Activated naive CD4-positive, alpha-beta T cell treated with anti-CD3 and anti-CD28 coated beads, Interleukin-2, amount 10 ng/mL, durations not matched to agents 5 hours and 36 hours (primary cell): Measurements from ENCODE around the gene C1orf115. TPM values are rescaled to one million over a fixed set of nuclear protein-coding genes. Genes with fewer than 3 reads are reported as not detected.

Source experiments
- total RNA-seq, 2 experiments: library from RNA; stranded (reverse); gene quantifications; one replicate each; pipeline ENCODE4 v1.2.3, GENCODE V29; 2021

The C1orf115 gene, protein sequence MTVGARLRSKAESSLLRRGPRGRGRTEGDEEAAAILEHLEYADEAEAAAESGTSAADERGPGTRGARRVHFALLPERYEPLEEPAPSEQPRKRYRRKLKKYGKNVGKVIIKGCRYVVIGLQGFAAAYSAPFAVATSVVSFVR
- total RNA-seq, result 1 to 10 TPM; 1.8 TPM

DNA sequence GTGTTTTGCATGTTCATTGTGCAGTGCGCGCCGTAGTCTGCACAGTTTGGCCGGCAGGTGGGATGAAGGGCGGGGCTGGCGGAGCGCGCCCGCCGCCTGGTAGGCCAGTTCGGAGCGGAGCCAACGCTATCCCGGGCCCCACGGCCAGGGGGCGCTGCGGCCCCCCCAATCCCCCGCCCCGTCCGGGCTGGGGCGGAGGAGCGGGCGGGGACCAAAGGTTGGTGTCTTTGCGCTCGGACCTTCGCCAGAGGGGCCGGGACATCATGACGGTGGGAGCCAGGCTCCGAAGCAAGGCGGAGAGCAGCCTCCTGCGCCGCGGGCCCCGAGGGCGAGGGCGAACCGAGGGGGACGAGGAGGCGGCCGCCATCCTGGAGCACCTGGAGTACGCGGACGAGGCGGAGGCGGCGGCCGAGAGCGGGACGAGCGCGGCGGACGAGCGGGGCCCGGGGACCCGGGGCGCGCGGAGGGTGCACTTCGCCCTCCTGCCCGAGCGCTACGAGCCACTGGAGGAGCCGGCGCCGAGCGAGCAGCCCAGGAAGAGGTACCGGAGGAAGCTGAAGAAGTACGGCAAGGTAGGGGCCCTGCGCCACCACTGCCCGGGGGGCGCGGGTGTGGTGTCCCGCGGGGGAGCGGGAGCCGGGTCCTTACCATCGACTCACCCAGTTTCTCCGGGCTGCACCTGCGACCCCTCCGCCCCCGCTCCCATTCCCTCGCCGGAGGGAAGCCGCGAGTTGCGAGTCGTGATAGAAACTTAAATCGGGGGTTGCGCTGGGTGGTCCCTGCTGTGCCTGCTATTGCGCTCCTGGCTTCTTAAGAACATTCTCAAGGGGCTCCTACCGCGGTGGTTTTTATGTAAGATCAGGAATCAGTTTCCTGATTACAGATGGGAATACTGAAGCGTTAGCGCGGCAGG lies at the start of gene C1orf115:
Gene C1orf115, plus strand, starts transcription at position 224 of the 913 bp plus-strand sequence. Its CDS starts 40 bp downstream, at position 264.

DNA sequence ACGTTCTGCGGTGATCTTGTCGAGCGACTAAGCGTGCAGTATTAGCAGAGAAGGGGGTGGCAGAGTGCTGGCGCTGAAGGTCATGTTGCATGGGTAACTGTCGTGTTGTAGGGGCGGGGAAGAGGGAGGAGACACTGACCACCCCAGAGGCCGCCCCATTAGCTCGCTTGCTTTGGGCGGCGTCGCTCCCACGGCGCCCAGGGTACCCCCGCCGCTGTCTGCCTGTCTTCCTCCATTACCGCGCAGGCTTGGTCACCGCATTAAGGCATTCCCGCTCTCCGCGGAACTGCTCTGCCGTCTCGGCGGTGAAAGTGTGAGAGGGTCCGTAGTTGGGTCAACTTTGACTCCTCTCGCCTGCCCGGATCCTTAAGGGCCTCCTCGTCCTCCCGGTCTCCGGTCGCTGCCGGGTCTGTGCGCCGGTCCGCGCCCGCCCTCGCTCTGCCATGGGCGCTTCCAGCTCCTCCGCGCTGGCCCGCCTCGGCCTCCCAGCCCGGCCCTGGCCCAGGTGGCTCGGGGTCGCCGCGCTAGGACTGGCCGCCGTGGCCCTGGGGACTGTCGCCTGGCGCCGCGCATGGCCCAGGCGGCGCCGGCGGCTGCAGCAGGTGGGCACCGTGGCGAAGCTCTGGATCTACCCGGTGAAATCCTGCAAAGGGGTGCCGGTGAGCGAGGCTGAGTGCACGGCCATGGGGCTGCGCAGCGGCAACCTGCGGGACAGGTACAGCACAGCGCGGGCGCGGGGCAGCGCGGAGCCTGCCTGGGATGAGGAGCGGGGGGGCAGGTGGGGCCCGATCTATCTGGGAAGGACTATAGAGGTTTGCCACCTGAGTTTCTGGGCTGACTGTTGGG lies 58.1 kb downstream of the C1orf115 start, which contains the start of gene MTARC2:
Gene MTARC2, plus strand, starts transcription at position 234 of the 846 bp plus-strand sequence. Its CDS starts 210 bp downstream, at position 444.

Other genes starting within 250 kb of the C1orf115 start
- not detected for gene MARK1, start 162.2 kb upstream of the C1orf115 start, total RNA-seq
- gene MTARC2, start 58.0 kb downstream of the C1orf115 start, total RNA-seq, result not detected
- not detected for gene MTARC1, start 96.5 kb downstream of the C1orf115 start, total RNA-seq
- gene HLX, start 189.1 kb downstream of the C1orf115 start, total RNA-seq, result not detected